Stimulated activated CD8-positive, alpha-beta memory T cell treated with anti-CD3 and anti-CD28 coated beads, Interleukin-12 subunit alpha, Interleukin-12 subunit beta, amount 100 ng/mL, for 1 hour (primary cell): ENCODE results near the gene HM13.
"Not testable (repeated sequence)": the region's sequence is repeated elsewhere in the genome, so short reads cannot be mapped to it uniquely, and the experiment has no call there.

ENCODE experiments used
- DNase-seq: peaks from one replicate; pipeline ENCODE4 v3.0.0-alpha.2; 2020; ENCODE audit warnings: low read depth

HM13 gene

GRCh38 chr20:31593221-31594001 lies 79.2 kb downstream of the HM13 start:
- DNase-seq = no peak

- no peak for DNase-seq
Measured at GRCh38 chr20:31594002-31594557, 79.8 kb downstream of the HM13 start.

GRCh38 chr20:31594558-31595379 lies 80.5 kb downstream of the HM13 start:
- DNase-seq = no peak

GRCh38 chr20:31595380-31595653 lies 81.1 kb downstream of the HM13 start:
- DNase-seq = no peak

GRCh38 chr20:31595654-31596411 lies 81.6 kb downstream of the HM13 start:
- DNase-seq = no peak

GRCh38 chr20:31596412-31596715 lies 82.1 kb downstream of the HM13 start:
- not testable (repeated sequence) for DNase-seq

GRCh38 chr20:31596831-31597480 lies 82.7 kb downstream of the HM13 start:
- DNase-seq = no peak

GRCh38 chr20:31597481-31597855 lies 83.2 kb downstream of the HM13 start:
- no peak for DNase-seq

GRCh38 chr20:31602431-31602778 lies 88.2 kb downstream of the HM13 start:
- no peak for DNase-seq

GRCh38 chr20:31602779-31603441 lies 88.7 kb downstream of the HM13 start:
- DNase-seq = peak; percentile 10

- DNase-seq = peak; percentile 50
Measured at GRCh38 chr20:31603822-31604566, 89.8 kb downstream of the HM13 start.

GRCh38 chr20:31604567-31605030 lies 90.4 kb downstream of the HM13 start:
- DNase-seq = no peak

- peak; percentile 86 for DNase-seq
Measured at GRCh38 chr20:31605031-31605901, 91.0 kb downstream of the HM13 start, which contains the start of gene ID1. Gene ID1 (plus strand): TSS chr20:31605289. CDS start chr20:31605388, 99 bp downstream.

GRCh38 chr20:31605902-31606803 lies 91.9 kb downstream of the HM13 start:
- DNase-seq = no peak

- no peak for DNase-seq
Measured at GRCh38 chr20:31606804-31607639, 92.8 kb downstream of the HM13 start.

GRCh38 chr20:31607640-31608250 lies 93.5 kb downstream of the HM13 start:
- no peak for DNase-seq

- DNase-seq = no peak
Measured at GRCh38 chr20:31608251-31608945, 94.2 kb downstream of the HM13 start.
